ENCODE measurements around the gene MZB1.

Gene MZB1

GRCh38 chr5:139394654-139395566, 5.2 kb upstream of the MZB1 start, which contains the start of gene PROB1:
TSS of gene PROB1 (minus strand) at chr5:139395104. CDS start at chr5:139395081, 23 bp downstream.
- no peak for TF ChIP-seq CTCF (IDR thresholded peaks at IDR 0.05; ENCODE audit: low read depth, low read length)
- no peak within 1 kb of the TSS for H3K4me3 ChIP-seq (ENCODE audit: low read depth, low read length)

GRCh38 chr5:139394123-139394653, 4.5 kb upstream of the MZB1 start:
- no peak overlapping the region for H3K4me3 ChIP-seq (ENCODE audit: low read depth, low read length)
- 0 out of 2 replicates have a peak, but pooled peaks have one; percentile 6 for TF ChIP-seq CTCF (IDR thresholded peaks at IDR 0.05; ENCODE audit: low read depth, low read length)

- no peak for TF ChIP-seq CTCF (IDR thresholded peaks at IDR 0.05; ENCODE audit: low read depth, low read length)
- no peak overlapping the region for H3K4me3 ChIP-seq (ENCODE audit: low read depth, low read length)
Observed at GRCh38 chr5:139393497-139394122, 3.9 kb upstream of the MZB1 start.

- TF ChIP-seq CTCF (IDR thresholded peaks at IDR 0.05; ENCODE audit: low read depth, low read length): peak; percentile 50
- no peak overlapping the region for H3K4me3 ChIP-seq (ENCODE audit: low read depth, low read length)
Observed at GRCh38 chr5:139392678-139393496, 3.2 kb upstream of the MZB1 start.

- H3K4me3 ChIP-seq (ENCODE audit: low read depth, low read length): no peak overlapping the region
Observed at GRCh38 chr5:139392324-139392677, 2.6 kb upstream of the MZB1 start.

More at GRCh38 chr5:139392324-139392677, 2.6 kb upstream of the MZB1 start:
- TF ChIP-seq CTCF (IDR thresholded peaks at IDR 0.05; ENCODE audit: low read depth, low read length): no peak

All from WI38 (cell line).